ENCODE results near the gene SIGLEC10. TPM values are rescaled to one million over a fixed set of nuclear protein-coding genes. Genes with fewer than 3 reads are reported as not detected.
"Not testable (repeated sequence)": the region's sequence is repeated elsewhere in the genome, so short reads cannot be mapped to it uniquely, and the experiment has no call there.

SIGLEC10 gene
- total and polyA plus RNA-seq, 9 of the 15 experiments (the other 6 are each of a cell fraction or from before 2014, with no cell fraction given) = 0.10 to 1.8 (median 0.82) TPM

DNA sequence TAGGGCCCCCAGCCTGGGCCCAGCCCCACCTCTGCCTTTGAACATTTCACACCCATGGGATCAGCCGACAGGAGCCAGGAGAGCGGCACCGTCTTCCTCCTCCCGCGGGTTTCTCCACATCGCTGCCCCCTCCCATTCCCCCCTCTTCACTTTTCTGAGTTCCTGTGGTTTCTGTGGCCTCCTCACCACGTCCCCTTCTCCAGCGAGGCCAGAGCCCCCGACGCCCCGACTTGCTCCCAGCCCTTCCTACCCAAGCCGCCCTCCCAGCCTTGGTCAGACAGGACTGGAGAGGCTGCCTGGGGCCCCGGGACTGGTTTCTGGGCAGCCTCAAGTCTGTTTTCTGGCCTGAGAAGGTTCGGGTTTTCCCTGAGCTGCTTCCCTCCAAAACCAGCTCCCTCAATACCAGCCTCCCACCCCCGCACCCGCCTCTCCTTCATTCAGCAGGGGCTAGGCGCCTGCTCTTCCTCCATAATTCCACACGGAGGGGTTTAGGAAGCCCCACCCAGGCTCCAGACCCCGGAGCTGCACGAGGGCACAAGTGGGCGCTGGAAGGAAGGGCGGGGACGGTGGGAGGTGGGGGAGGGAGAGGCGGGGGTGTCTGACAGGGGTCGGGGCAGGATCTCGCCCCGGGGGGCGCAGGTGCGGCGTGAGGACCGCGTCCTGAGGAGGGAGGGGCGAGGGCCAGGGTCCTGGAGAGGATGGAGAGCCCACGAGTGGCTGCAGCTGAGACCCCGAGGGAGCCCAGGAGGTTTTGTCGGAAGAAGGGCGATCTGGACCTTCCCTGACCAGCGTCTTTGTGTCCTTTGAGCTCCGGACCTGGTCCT is 4.0 kb upstream of the SIGLEC10 start:
- Histone ChIP-seq H2AFZ (ENCODE audit: low read depth, low read length) (peak overlapping the region; percentile 62; the same call in 1 of the 2 replicates), H3K36me3 (ENCODE audit: control insufficient read depth, insufficient read depth, low read length) (no peaks in the 10 kb centered on the region), H3K4me2 (ENCODE audit: insufficient read depth, low read length) (peak overlapping the region; percentile 43; the same call in 1 of the 2 replicates), H3K27me3 (ENCODE audit: control insufficient read depth in 2 of 2, insufficient read depth in 2 of 2, low read length in 2 of 2) (no peaks in the 10 kb centered on the region), H3K9ac (ENCODE audit: insufficient read depth in 1 of 2, low read depth in 2 of 2, low read length in 2 of 2) (peak overlapping the region in 1 of 2 experiments; percentile 47; a peak in 2 of 4 replicates), H3K79me2 (ENCODE audit: control insufficient read depth, insufficient read depth, low read length) (no peaks in the 10 kb centered on the region), H3K9me3 (replicated peaks; ENCODE audit: control insufficient read depth, insufficient read depth, low read depth, low read length) (no peaks in the 10 kb centered on the region), H3K27ac (ENCODE audit: extremely low read depth, low read depth, low read length) (no peak overlapping the region), H3K4me3 (no peak overlapping the region), H3K4me1 (replicated peaks in 1 of 2; ENCODE audit: control insufficient read depth in 2 of 2, insufficient read depth in 2 of 2, low read length in 2 of 2) (peaks cover 9 to 28% of the 10 kb centered on the region in 2 experiments), H4K20me1 (replicated peaks; ENCODE audit: control insufficient read depth, insufficient read depth, low read length) (no peaks in the 10 kb centered on the region), H3K9me1 (ENCODE audit: control insufficient read depth, insufficient read depth, low read length) (no peaks in the 10 kb centered on the region)
- in situ Hi-C loops (cut with MboI) (loop anchor here (5.0 to 10.0 kb wide), 2 partner anchors 236 to 363 kb away; no protein-coding TSS in a partner anchor), intact Hi-C loops (cut with micrococcal nuclease) (loop anchor here (1.0 to 10.0 kb wide), 3 partner anchors 52 to 363 kb away; no protein-coding TSS in a partner anchor)
- ATAC-seq = no peak; the same call in 1 of the 3 replicates
- peak in 1 of 4 experiments; percentile 16 for DNase-seq (ENCODE audit: extremely low read depth in 1 of 4, low spot score in 3 of 4)
- no peak for FAIRE-seq
- POLR2A ChIA-PET = interaction anchor here (0.9 to 1.1 kb wide), 3 partner anchors 28 to 236 kb away, joined by 3 to 5 read pairs (median 5); no protein-coding TSS in a partner anchor
- CTCF ChIA-PET (ENCODE audit: low intra/inter-chr PET ratio) = interaction anchor here (0.6 to 2.1 kb wide), 7 partner anchors 28 to 387 kb away, joined by 3 to 30 read pairs (median 3); no protein-coding TSS in a partner anchor
- no TSS peak for BruUV-seq (replicated peaks)
- WGBS (ENCODE audit: insufficient coverage, low coverage, missing lambda C conversion rate) = 16% methylated on average over 21 of the region's 39 CpGs
- TF ChIP-seq EGR1 (conservative IDR thresholded peaks at IDR 0.05) (peak; percentile 65), POLR2G (IDR thresholded peaks at IDR 0.05; ENCODE audit: low read depth, low read length) (peak; percentile 38), PCBP1 (IDR thresholded peaks at IDR 0.05; ENCODE audit: low read depth, low read length, poor library complexity, severe bottlenecking) (peak; percentile 60), RBFOX2 (IDR thresholded peaks at IDR 0.05; ENCODE audit: low read depth, low read length) (0 out of 2 replicates have a peak, but pooled peaks have one; percentile 20), PML (IDR thresholded peaks at IDR 0.05; ENCODE audit: low read length) (no peak), ZBED1 (IDR thresholded peaks at IDR 0.05) (0 out of 2 replicates have a peak, but pooled peaks have one; percentile 15), LCOR (CRISPR knock-in tag; IDR thresholded peaks at IDR 0.05) (no peak), SPI1 (IDR thresholded peaks at IDR 0.05; ENCODE audit: borderline replicate concordance, low read depth, low read length) (peak; percentile 44), MAFK (IDR thresholded peaks at IDR 0.05; ENCODE audit: low read length) (0 out of 2 replicates have a peak, but pooled peaks have one; percentile 14)

GRCh38 chr19:51420511-51420910 is 3.1 kb upstream of the SIGLEC10 start:
- not testable (repeated sequence) for H4K20me1 ChIP-seq (replicated peaks; ENCODE audit: control insufficient read depth, insufficient read depth, low read length); BruUV-seq (replicated peaks); H3K9me1 ChIP-seq (ENCODE audit: control insufficient read depth, insufficient read depth, low read length); H3K4me2 ChIP-seq (ENCODE audit: insufficient read depth, low read length); H3K79me2 ChIP-seq (ENCODE audit: control insufficient read depth, insufficient read depth, low read length); H3K9ac ChIP-seq (ENCODE audit: insufficient read depth in 1 of 2, low read depth in 2 of 2, low read length in 2 of 2); H3K27ac ChIP-seq (ENCODE audit: extremely low read depth, low read depth, low read length); ATAC-seq; FAIRE-seq; DNase-seq (ENCODE audit: extremely low read depth in 1 of 4, low spot score in 3 of 4); H2AFZ ChIP-seq (ENCODE audit: low read depth, low read length); H3K4me3 ChIP-seq; H3K27me3 ChIP-seq (ENCODE audit: control insufficient read depth in 2 of 2, insufficient read depth in 2 of 2, low read length in 2 of 2); H3K9me3 ChIP-seq (replicated peaks; ENCODE audit: control insufficient read depth, insufficient read depth, low read depth, low read length); H3K36me3 ChIP-seq (ENCODE audit: control insufficient read depth, insufficient read depth, low read length)
- CTCF ChIA-PET (ENCODE audit: low intra/inter-chr PET ratio) = interaction anchor here (2.1 kb wide), 1 partner anchor 241 kb away, joined by 20 read pairs; no protein-coding TSS in a partner anchor
- intact Hi-C loops (cut with micrococcal nuclease) (loop anchor here (10.0 kb wide), 1 partner anchor 364 kb away; no protein-coding TSS in a partner anchor), in situ Hi-C loops (cut with MboI) (loop anchor here (5.0 to 10.0 kb wide), 2 partner anchors 237 to 364 kb away; no protein-coding TSS in a partner anchor)
- POLR2A ChIA-PET = interaction anchor here (0.9 to 1.1 kb wide), 2 partner anchors 27 to 237 kb away, joined by 5 read pairs; no protein-coding TSS in a partner anchor
- peaks cover 9 to 32% of the 10 kb centered on the region in 2 experiments for H3K4me1 ChIP-seq (replicated peaks in 1 of 2; ENCODE audit: control insufficient read depth in 2 of 2, insufficient read depth in 2 of 2, low read length in 2 of 2)
- WGBS (ENCODE audit: insufficient coverage, low coverage, missing lambda C conversion rate) = 62% methylated on average over 9 of the region's 11 CpGs

All from K562 (cell line).